Measurements from ENCODE around the gene EXOC6B. TPM values are rescaled to one million over a fixed set of nuclear protein-coding genes. Genes with fewer than 3 reads are reported as not detected.

EXOC6B gene
- total and polyA plus RNA-seq, 2 of the 8 experiments (the other 6 are each of a cell fraction or from before 2014, with no cell fraction given), result 13.5 to 33.0 TPM

DNA sequence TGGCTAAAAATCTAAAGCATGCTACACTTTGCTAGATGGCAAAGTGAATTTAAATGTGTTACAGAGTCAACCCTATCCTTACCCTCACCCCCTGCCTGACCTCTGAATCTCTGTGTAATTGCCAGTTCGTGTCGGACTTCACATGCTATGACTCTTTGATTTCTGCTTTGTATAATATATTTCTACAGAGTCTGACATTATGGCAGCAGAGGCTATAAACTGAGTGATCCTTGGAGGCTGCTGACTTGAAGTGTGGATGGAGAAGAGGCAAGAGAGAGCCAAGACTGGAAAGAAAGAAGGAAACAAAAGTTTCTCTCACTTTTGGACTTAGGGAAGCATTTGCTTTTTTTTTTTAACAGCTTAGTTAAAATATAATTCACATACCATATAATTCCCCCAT is 588.3 kb downstream of the EXOC6B start:
- ChIA-PET POLR2A (ENCODE audit: partially characterized antibody) (interaction anchor here (0.6 kb wide), 1 partner anchor 533 kb away, joined by 3 read pairs; no protein-coding TSS in a partner anchor), CTCF (ENCODE audit: partially characterized antibody) (no interaction called here)
- Histone ChIP-seq H3K18ac (ENCODE audit: extremely low read depth, low read length) (no peak overlapping the region), H3K4ac (replicated peaks; ENCODE audit: insufficient read length, low read depth, low read length) (no peak overlapping the region), H2AFZ (ENCODE audit: low read length) (no peak overlapping the region), H2BK5ac (ENCODE audit: low read depth, low read length) (no peak overlapping the region), H4K20me1 (replicated peaks in 1 of 2; ENCODE audit: control insufficient read depth in 1 of 2, insufficient read depth in 2 of 2, low read length in 2 of 2) (no peaks in the 10 kb centered on the region), H2BK120ac (replicated peaks; ENCODE audit: low read depth, low read length) (no peak overlapping the region), H3K4me1 (replicated peaks in 1 of 4; ENCODE audit: control insufficient read depth in 3 of 4, insufficient read depth in 4 of 4, low read length in 3 of 4) (peaks cover 0 to 3% (median 2%) of the 10 kb centered on the region in 4 experiments; a peak in 2 of 7 replicates), H3K56ac (replicated peaks; ENCODE audit: insufficient read length, low read depth, low read length) (no peak overlapping the region), H3K9me3 (ENCODE audit: insufficient read depth in 2 of 2, low read depth in 1 of 2, low read length in 1 of 2) (no peaks in the 10 kb centered on the region), H4K91ac (replicated peaks; ENCODE audit: insufficient read length, low read length) (no peak overlapping the region), H2BK20ac (ENCODE audit: low read length) (no peak overlapping the region), H2BK12ac (ENCODE audit: low read depth, low read length) (no peak overlapping the region), H2AK5ac (ENCODE audit: low read depth, low read length) (no peak overlapping the region), H2BK15ac (ENCODE audit: low read length) (no peak overlapping the region), H4K5ac (ENCODE audit: insufficient read length, low read depth, low read length) (no peak overlapping the region), H3K4me2 (ENCODE audit: insufficient read depth in 1 of 2, low read depth in 2 of 2, low read length in 2 of 2) (no peak overlapping the region), H3K23me2 (ENCODE audit: low read depth, low read length) (no peaks in the 10 kb centered on the region), H3K27ac (ENCODE audit: low read depth, low read length) (no peak overlapping the region), H4K8ac (ENCODE audit: extremely low read depth, insufficient read depth, low read length) (no peak overlapping the region), H3K79me1 (ENCODE audit: low read depth, low read length) (no peaks in the 10 kb centered on the region), H3K79me2 (ENCODE audit: control insufficient read depth in 1 of 2, insufficient read depth in 2 of 2, low read length in 2 of 2) (no peaks in the 10 kb centered on the region), H3K23ac (ENCODE audit: insufficient read length) (no peak overlapping the region), H3K9ac (replicated peaks in 1 of 4; ENCODE audit: extremely low read depth in 1 of 4, low read depth in 3 of 4, low read length in 3 of 4) (no peak overlapping the region), H3K27me3 (replicated peaks in 1 of 4; ENCODE audit: control insufficient read depth in 3 of 4, extremely low read depth in 1 of 4, insufficient read depth in 3 of 4, low read length in 3 of 4) (no peaks in the 10 kb centered on the region), H3K14ac (ENCODE audit: insufficient read length) (no peak overlapping the region), H3K36me3 (ENCODE audit: control insufficient read depth in 2 of 4, insufficient read depth in 4 of 4, low read length in 3 of 4) (no peaks in the 10 kb centered on the region), H3K4me3 (ENCODE audit: extremely low read depth in 1 of 4, insufficient read depth in 2 of 4, low read depth in 3 of 4, low read length in 4 of 4) (no peak overlapping the region)
- 86% methylated on average over 2 of the region's 2 CpGs; no CpG with 5 or more reads in 1 of the 2 experiments for WGBS, 2 experiments (ENCODE audit: extremely low coverage in 1 of 2, insufficient coverage in 1 of 2, insufficient read length in 1 of 2, insufficient replicate concordance in 2 of 2, low coverage in 1 of 2, low lambda C conversion rate in 2 of 2, missing lambda C conversion rate in 1 of 2)
- TF ChIP-seq HDAC2 (IDR thresholded peaks at IDR 0.05; ENCODE audit: borderline replicate concordance in 1 of 2, low read depth in 2 of 2, low read length in 2 of 2) (no peak), BRCA1 (IDR thresholded peaks at IDR 0.05; ENCODE audit: low read depth, low read length) (no peak)
- DNase-seq (ENCODE audit: low read depth in 1 of 2, low spot score in 2 of 2) (no peak), FAIRE-seq (no peak)
